ENCODE measurements around the gene MRPL49.
"Not testable (repeated sequence)": the region's sequence is repeated elsewhere in the genome, so short reads cannot be mapped to it uniquely, and the experiment has no call there.

Gene MRPL49

GRCh38 chr11:65151331-65151899 lies 29.3 kb downstream of the MRPL49 start:
- peak in 1 of 10 donors; percentile 7 for DNase-seq
- intact Hi-C loops (cut with DNase I), result no loop called here

GRCh38 chr11:65152122-65152521 lies 30.0 kb downstream of the MRPL49 start:
- no peak for DNase-seq
- intact Hi-C loops (cut with DNase I), result no loop called here

GRCh38 chr11:65156256-65156655 lies 34.1 kb downstream of the MRPL49 start:
- intact Hi-C loops (cut with DNase I), result no loop called here
- DNase-seq, result no peak

DNA sequence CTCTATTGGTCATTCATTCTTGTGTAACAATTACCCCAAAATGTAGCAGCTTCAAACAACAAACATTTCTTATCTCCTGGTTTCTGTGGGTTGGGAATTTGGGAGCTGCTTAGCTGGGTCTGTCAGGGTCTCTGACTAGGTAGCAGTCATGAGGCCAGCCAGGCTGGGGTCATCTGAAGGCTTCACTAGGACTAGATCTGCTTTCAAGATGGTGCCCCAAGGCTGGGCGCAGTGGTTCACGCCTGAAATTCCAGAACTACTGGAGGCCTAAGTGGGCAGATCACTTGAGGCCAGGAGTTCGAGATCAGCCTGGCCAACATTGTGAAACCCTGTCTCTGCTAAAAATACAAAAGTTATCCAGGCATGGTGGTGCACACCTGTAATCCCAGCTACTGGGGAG lies 34.8 kb downstream of the MRPL49 start:
- no peak for DNase-seq
- intact Hi-C loops (cut with DNase I), result no loop called here

- intact Hi-C loops (cut with DNase I), result no loop called here
- DNase-seq, result no peak
These were observed 35.2 kb downstream of the MRPL49 start for GRCh38 chr11:65157336-65157735.

DNA sequence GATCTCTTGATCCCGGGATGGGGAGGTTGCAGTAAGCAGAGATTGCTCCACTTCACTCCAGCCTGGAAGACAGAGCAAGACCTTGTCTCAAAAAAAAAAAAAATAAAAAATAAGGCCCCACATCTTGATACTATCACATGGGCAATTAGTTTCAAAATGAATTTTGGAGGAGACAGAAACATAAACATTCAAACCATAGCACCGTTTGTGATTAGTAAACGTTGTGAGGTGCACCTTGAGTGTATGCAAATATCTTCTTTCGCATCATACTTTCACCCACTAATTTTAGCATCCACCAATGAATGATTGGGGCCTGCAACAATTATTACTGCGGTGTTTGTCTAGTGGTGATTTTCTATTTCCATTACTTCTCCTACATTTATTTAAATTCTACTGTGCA lies 36.9 kb downstream of the MRPL49 start:
- DNase-seq, result no peak
- intact Hi-C loops (cut with DNase I), result no loop called here

- intact Hi-C loops (cut with DNase I), result no loop called here
- DNase-seq, result no peak
These were observed 38.5 kb downstream of the MRPL49 start for GRCh38 chr11:65160643-65161042.

DNA sequence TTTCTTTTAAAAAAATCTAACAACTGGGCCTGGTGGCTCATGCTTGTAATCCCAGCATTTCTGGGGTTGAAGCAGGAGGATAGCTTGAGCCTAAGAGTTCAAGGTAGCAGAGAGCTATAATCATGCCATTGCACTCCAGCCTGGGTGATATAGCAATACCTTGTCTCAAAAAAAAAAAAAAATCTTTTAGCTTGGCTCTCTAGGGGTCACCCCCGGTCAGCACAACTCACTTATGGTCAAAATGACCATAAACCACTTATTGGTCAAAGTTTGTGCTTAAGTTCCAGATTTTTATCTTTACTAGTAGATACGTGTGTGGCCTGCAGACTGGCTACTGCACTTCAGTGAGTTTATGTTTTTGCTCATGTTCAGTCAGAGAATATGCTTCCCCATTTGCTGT lies 41.6 kb downstream of the MRPL49 start:
- DNase-seq, result no peak
- intact Hi-C loops (cut with DNase I), result no loop called here

DNA sequence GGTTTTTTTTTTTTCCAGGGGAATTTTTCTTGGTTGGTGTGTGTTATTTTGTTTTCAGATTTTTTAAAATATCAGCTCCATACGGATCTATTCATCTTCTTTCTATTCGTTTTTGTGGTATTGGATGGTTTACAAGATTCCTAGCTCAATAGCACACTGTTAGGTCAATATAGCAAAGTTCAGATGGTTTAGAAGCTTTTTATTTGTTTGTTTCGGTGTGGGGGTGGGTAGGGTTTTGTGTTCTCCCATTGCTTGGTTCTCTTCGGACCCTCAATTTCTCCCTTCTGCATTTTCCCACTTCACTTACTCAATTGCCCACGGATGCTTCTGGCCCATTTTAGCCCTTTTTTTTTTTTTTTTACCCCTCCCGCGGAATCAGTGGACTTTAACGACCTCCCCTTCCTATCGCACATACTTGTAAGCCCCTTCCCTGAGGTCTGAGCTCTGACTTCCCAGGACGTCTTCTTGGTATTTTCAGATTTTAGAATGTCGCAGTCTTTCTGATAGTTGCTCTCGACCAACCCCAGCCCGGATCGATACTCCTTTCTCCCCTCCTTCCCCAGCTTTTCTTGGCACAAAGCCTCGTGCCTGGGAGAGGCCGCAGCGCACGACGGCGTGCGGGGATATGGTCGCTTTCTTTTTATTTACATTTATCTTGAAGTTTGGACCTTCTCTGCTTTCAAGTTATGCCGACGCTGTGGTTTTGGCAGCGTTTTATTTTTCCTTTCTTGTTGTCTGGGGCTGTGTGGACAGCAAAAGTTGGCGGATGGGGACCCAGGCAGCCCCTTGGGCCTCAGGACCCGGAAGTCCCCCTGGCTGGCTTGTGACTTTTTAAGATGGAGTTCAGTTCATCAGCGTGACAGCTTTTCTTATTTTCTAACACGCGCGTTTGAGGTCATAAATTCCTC lies 43.5 kb downstream of the MRPL49 start:
- DNase-seq, result peak in 1 of 10 donors; percentile 55
- intact Hi-C loops (cut with DNase I), result no loop called here

DNA sequence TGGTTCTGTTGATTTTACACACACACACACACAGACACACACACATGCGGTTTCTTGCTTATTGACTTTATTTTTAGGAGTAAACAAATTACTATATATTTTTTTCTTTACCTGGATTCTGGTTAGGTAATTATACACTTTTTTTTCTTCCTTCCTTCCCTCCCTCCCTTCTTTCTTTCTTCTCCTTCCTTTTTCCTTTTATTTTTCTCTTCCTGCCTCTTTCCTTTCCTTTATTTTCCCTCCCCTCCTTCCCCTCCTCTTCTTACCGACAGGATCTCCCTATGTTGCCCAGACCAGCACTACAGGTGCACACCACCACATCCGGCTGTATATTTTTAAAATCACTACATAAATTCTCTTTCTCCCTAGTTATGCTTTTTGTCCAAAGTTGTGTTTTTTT lies 44.8 kb downstream of the MRPL49 start:
- DNase-seq, result no peak
- intact Hi-C loops (cut with DNase I), result no loop called here

DNA sequence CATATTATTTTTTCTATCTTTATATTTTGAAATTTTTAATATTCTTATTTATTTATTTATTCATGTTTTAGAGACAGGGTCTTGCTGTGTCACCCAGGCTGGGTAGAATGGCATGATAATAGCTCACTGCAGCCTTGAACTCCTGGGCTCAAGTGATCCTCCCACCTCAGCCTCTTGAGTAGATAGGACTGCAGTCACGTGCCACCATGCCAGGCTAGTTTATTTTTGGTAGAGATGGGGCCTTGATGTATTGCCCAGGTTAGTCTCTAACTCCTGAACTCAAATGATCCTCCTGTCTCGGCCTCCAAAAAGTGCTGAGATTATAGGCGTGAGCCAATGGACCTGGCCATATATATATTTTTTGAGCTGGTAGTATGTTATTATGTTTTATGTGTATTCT lies 45.5 kb downstream of the MRPL49 start:
- peak in 1 of 10 donors; percentile 14 for DNase-seq
- intact Hi-C loops (cut with DNase I), result no loop called here

GRCh38 chr11:65169164-65169641 lies 47.1 kb downstream of the MRPL49 start:
- intact Hi-C loops (cut with DNase I), result no loop called here
- peak in 1 of 10 donors; percentile 18 for DNase-seq

DNA sequence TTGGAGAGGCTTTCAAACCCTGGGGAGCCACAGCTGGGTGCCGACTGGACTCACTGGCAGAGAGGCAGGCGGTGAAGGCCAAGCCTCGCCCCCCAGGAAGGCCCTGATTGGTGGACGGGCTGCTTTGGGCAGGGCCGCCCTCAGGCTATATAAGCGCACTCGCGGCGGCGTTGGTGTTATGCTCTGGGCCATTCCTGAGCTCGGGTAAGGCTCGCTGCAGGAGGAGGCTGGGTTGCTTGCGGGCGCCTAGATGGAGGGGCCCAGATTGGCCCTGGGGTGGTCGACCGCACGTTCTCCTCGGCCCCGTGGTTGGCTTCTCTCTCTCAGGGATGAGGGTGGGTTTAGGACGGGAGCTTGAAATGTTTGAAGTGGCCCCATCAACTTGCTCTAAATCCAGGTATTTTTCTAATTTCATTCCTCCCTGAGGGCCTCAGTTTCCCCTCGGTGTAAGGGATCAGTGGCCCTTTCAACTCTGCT lies 48.0 kb downstream of the MRPL49 start, which contains the start of gene SPDYC:
Gene SPDYC, plus strand, starts transcription at position 176 of the 477 bp plus-strand sequence. CDS start 1,125 bp downstream, outside the sequence.
- DNase-seq, result peak in 1 of 10 donors; percentile 37
- intact Hi-C loops (cut with DNase I), result no loop called here

GRCh38 chr11:65172600-65172999 lies 50.5 kb downstream of the MRPL49 start:
- intact Hi-C loops (cut with DNase I), result no loop called here
- DNase-seq, result peak in 2 of 10 donors; percentile 32 to 50

DNA sequence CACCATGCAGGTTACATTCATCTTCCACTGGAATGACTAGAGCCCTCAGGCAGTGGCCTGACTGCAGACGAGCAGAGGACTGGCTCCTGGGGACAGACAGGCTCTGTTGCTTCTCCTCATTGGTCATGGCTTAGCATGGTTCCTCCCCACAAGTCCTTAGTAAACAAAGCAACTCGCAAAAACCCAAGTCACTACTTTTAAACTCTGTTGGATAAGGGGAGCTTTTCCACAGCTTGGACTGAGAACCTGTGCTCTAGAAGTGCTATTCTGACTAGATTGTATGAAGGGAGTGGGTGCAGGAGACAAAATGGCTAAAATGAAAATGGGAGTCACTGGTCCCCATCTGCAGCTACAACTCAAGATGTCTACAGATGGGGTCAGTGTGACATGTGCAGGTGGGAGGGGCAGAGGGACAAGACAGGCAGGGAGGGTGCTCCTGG lies 52.5 kb downstream of the MRPL49 start:
- DNase-seq; intact Hi-C loops (cut with DNase I): not testable (repeated sequence)
